ENCODE results near the gene FASTKD1.
"Not testable (repeated sequence)": the region's sequence is repeated elsewhere in the genome, so short reads cannot be mapped to it uniquely, and the experiment has no call there.

The FASTKD1 gene, protein sequence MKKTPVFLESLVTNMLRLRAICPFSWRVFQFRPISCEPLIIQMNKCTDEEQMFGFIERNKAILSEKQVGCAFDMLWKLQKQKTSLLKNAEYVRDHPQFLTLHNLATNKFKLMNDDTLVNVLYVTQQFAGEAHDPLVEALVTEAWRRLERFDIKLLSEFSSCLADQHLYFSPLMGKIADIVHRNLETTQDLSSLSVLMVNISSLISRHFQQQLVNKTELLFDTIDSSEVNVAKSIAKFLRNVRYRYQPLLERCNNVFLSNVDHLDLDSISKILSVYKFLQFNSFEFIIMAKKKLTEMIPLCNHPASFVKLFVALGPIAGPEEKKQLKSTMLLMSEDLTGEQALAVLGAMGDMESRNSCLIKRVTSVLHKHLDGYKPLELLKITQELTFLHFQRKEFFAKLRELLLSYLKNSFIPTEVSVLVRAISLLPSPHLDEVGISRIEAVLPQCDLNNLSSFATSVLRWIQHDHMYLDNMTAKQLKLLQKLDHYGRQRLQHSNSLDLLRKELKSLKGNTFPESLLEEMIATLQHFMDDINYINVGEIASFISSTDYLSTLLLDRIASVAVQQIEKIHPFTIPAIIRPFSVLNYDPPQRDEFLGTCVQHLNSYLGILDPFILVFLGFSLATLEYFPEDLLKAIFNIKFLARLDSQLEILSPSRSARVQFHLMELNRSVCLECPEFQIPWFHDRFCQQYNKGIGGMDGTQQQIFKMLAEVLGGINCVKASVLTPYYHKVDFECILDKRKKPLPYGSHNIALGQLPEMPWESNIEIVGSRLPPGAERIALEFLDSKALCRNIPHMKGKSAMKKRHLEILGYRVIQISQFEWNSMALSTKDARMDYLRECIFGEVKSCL

DNA sequence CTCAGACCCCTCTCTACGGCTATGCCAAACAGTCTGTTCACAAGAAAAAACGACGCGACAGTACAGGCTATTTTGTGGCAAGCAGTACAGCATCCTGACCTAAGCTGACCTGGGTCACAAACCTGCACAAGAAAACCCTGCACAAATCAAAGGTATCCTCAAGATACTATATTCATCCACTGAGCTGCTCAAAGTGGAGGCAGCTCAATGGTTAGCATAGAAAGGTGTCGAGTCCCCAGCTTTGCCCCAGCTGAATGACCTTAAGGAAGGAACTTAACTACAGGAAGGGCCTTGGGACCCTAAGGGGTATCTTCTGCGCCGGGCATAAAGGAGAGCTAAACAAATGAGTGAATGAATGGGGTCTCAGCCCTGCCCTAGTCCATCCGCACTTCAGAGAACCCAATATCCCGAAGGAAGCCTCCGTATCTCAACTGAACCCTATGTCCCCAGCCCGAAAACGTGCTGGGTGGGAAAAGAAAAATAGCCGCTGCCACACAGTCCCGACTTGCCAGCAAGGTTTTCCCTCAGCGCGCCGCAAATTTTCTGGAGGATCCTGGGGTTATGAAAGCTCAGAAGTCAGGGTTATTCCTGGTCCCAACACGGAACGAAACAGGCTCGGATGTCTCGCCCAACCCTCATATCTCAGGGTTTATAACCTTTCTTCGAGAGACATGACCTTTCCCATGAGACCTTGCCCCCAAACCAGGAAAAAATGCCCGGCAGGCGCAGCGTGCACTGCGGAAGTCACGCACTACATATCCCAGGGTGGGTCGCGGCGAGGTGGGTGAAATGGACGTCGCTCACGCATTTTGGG, at the start of gene FASTKD1:
Gene FASTKD1, minus strand, starts transcription at position 706 of the 814 bp plus-strand sequence. CDS start 1,836 bp downstream, outside the sequence.
- DNase-seq: peak; percentile 84 to 85

DNA sequence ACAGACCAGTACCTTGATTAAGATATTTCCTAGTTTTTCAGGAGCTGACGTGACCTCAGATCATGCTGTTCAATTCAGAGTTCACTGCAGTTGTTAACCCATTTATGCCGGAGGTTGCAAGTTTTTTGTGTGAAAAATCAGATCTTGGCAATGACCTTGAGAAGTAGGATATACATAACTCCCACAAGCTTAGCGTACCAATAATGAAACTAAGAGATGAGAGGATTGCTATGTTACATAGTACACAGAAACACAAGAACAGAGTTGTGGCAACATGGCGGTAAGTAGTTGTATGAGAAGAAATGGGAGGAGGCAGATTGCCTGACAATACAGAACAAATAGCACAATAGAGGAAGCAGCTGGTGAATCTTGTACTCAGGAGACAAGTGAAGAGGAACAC, 49.6 kb upstream of the FASTKD1 start:
- no peak for DNase-seq

DNA sequence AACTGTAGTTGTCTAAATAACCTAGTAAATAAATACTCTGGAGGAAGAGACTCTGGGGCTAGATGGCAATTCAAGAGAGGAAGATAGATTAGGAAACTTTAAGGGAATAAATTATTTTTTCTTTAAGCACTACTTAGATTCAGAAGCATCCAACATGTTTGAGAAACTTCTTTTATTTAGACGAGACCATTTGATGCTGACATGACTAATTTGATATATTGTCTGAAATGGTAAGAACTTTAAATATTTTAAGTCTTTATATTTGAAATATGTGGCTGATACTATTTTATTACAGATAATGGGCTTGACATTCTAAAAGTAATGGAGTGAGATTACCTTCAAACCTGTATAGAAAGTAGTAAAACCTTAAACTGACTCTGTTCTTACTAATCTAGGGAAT, 46.8 kb upstream of the FASTKD1 start:
- no peak for DNase-seq

DNA sequence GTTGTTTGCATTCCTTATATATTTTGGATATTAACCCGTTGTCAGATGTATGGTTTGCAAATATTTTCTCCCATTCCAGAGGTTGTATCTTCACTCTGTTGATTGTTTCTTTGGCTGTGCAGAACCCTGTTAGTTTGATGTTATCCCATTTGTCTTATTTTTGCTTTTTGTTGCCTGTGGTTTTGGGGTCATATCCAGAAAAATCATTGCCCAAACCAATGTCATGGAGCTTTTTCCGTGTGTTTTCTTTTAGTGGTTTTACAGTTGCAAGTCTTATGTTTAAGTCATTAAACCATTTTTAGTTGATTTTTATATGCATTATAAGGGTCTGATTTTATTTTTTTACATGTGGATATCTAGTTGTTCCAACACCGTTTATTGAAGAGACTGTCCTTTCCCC, 46.3 kb upstream of the FASTKD1 start:
- no peak for DNase-seq

DNA sequence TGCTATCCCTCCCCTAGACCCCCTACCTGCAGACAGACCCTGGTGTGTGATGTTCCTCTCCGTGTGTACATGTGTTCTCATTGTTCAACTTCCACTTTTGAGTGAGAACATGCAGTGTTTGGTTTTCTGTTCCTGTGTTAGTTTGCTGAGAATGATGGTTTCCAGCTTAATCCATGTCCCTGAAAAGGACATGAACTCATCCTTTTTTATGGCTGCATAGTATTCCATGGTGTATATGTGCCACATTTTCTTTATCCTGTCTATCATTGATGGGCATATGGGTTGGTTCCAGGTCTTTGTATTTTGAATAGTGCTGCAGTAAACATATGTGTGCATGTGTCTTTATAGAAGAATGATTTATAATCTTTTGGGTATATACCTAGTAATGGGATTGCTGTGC, 42.3 kb upstream of the FASTKD1 start:
- DNase-seq: not testable (repeated sequence)

DNA sequence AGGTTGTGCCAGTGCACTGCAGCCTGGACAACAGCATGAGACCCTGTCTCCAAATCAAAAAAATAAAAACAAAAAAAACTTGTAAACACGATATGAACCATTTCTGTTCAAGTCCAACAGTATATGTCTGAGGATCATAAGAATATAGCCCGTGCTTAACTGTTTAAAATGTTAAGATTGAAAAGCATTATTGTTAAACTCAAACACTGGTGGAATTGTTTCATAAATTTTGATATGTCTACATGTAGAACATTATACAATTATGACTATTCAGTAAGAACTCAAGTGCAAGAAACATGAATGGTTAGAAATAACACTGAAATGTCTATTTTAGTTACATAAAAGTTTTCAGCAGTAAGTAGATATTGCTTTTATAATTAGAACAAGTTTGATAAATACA, 40.2 kb upstream of the FASTKD1 start:
- no peak for DNase-seq

DNA sequence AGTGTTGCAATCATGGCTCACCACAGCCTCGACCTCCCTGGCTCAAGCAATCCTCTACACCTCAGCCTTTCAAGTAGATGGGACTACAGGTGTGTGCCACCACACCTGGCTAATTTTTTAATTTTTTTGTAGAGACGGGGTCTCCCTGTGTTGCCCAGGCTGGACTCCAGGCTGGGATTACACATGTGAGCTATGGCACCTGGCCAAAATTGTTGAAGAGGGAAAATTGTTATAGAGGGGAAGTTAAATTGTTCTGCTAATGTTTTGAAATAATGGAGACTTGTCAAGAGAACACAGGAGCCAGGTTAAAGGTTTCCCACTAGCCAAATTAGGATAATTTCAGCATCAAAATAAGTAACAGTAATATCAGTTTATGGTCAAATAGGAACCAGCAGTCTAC, 35.6 kb upstream of the FASTKD1 start:
- no peak for DNase-seq

DNA sequence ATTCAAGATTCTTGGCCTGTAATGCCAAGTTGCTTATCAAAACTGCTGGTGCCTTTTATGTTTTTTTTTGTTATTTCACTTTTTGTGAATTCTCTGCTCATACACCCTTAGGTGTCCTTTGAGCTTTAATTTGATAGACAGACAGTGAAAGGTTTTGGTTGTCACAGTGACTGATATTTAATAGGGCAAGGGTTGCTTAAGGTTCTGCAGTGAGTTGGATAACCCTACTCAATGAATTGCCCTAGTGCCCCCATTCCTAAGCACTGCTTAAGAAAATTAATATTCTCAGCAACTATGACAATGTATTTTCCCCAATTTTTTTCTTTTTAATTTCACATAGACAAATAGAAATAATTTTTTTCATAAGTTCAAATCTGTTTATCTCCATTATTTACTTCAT, 25.9 kb upstream of the FASTKD1 start:
- DNase-seq: no peak

DNA sequence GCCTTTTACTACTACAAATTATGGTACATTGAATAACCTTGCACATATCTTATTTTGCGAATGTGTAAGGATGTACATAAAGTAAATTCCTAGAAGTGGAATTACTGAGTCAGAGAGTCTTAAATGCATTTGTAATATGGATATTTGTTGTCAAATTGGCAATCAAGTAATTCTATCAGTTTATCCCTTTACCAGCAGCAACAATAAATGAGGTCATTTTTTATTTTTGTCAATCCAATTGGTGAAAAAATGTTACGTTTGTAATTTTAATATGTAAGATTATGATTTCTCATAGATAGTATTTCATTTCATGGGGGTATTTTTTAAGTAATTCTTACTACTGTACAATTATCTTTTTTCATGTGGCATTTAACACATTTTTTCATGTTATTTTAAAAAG, 25.3 kb upstream of the FASTKD1 start:
- no peak for DNase-seq

DNA sequence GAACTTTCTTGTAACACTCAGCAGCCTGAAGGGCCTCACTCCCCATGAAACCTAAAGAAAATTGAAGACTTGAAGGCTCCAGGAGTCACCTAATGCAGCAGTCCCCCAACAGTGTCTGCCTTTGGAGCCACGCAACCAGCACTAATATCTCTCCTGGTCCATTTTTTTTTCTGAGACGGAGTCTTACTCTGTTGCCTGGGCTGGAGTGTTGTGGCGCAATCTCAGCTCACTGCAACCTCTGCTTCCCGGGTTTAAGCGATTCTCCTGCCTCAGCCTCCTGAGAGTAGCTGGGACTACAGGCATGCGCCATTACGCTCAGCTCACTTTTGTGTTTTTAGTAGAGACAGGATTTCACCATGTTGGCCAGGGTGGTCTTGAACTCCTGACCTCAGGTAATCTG, 22.9 kb upstream of the FASTKD1 start:
- not testable (repeated sequence) for DNase-seq

DNA sequence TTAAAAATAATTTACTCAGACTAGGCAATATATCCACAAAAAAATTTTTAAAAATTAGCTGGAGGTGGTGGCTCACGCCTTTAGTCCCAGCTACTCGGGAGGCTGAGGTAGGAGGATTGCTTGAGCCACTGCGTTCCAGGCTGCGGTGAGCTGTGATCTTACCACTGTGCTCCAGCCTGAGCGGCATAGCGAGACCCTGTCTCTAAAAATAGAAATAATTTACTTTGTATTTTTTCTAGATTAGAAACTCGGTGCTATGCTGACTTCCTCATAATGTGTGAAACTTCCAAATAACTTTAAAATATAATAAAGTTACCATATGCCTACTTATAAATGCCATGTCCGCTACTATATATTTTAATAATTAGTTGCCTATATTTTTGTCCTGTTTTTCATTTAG, 17.1 kb upstream of the FASTKD1 start:
- no peak for DNase-seq

DNA sequence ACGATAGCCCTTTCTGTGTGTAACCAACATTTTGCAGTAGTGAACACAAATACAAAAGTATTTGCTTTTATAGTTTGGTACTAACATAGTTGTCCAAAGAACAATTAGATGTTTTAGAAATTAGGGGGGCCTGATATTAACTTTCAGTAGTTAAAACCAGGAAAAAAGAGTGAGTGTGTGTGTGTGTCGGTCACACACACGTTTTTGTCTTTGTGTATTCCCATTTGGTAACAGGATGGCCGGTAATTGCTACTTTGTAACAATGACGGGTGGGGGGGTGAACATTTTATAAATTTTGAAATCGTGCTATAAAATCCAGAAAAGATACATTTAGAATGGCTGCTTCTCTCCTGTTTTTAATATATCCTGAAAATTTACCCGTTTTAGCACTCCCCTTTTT, 12.0 kb upstream of the FASTKD1 start:
- DNase-seq: no peak

DNA sequence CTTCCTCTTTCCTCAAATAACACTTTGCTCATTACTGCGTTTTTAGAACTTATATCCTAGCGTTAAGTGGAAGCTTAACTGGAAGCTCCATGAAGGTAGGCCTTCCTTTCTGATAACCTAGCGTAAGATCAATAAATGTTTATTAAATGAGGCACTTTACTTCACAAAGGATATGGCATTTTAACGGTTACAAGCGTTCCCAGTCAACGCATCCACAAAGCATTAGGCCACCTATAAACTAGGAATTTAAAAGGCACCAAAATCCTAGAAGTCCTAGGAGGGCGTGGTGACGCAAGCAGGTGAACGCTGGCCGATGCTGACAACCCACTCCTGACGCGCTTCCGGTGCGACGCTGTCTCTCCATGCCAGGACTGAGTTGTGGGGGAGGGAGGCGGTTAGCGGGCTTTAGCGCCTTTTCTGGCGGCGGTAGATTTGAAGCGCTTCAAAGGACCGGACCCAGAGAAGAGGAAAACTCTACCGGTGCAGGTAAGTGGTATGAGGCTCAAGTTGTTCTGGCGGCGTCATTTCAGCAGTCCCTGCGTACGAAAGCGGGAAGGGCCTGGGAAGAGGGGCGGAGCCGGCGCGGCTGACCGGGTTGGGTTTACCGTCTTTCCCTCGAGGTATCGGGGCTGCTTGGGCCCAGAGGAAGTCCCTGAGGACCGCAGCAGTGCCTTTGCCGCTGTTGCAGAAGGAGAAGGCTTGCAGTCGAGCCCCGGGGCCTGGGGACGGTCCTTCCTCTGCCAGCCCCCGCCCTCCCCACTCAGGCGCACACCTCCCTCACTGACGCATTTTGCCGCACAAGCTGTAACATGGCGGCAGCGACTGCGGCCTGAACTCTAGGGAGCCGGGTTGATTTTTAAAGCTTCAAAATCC, 10.6 kb upstream of the FASTKD1 start, which contains the start of gene PPIG:
Gene PPIG, plus strand, starts transcription at position 347 of the 873 bp plus-strand sequence. CDS start 19,691 bp downstream, outside the sequence.
- DNase-seq: peak; percentile 81 to 84

DNA sequence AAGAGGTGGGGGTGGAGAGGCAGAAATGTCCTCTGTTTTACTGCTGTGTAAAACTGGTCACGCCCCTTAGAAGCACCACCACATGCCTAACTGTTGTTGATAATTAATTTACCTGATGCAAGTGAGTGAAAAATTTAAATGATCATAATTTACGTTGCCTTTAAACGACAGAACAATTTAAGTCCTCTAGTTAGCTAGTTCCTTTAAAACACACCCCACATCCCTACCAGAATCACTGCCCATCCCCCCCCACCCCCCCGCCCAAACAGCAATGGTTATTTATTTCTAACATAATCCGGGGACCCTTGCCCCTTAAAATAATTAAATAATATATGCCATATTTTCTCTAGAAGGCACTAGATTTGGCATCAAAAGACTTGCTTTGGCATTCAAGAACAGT, 9.9 kb upstream of the FASTKD1 start:
- DNase-seq: no peak

DNA sequence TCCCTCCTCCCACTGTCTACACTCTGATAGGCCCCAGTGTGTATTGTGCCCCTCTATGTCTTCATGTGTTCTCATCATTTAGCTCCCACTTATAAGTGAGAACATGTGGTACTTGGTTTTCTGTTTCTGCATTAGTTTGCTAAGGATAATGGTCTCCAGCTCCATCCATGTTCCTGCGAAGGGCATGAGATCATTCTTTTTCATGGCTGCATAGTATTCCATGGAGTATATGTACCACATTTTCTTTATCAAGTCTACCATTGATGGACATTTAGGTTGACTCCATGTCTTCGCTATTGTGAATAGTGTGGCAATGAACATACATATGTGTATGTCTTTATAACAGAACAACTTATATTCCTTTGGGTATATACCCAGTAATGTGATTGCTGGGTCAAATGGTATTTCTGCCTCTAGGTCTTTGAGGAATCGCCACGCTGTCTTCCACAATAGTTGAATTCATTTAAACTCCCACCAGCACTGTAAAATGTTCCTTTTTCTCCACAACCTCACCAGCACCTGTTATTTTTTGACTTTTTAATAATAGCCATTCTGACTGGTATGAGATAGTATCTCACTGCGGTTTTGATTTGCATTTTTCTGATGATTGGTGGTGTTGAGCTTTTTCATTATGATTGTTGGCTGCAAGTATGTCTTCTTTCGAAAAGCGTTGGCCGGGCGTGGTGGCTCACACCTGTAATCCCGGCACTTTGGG, 9.0 kb upstream of the FASTKD1 start:
- not testable (repeated sequence) for DNase-seq

DNA sequence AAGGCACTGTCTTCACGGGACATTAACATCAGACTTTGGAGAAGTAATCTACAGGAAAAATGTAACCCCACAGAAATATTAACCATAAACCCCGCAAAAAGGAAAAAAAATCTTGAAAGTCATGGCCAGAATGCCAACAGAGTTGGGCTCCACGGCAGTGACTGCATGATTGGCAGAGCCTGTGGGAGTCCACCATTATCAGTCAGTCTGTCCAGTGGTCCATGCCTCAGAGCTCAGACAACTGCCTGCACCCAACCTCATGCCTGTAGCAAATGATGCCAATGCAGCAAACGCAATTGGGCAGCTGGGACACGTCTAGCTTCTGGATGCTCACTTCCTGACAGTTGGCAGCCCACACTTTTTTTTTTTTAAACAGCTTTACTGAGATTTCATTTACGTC, 5.4 kb upstream of the FASTKD1 start:
- no peak for DNase-seq

DNA sequence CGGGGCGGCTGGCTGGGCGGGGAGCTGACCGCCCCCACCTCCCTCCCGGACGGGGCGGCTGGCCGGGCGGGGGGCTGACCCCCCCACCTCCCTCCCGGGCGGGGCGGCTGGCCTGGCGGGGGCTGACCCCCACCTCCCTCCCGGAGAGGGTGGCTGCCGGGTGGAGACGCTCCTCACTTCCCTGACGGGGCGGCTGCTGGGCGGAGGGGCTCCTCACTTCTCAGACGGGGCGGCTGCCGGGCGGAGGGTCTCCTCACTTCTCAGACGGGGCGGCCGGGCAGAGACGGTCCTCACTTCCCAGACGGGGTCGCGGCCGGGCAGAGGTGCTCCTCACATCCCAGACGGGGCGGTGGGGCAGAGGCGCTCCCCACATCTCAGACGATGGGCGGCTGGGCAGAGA, 1.6 kb upstream of the FASTKD1 start:
- not testable (repeated sequence) for DNase-seq

DNA sequence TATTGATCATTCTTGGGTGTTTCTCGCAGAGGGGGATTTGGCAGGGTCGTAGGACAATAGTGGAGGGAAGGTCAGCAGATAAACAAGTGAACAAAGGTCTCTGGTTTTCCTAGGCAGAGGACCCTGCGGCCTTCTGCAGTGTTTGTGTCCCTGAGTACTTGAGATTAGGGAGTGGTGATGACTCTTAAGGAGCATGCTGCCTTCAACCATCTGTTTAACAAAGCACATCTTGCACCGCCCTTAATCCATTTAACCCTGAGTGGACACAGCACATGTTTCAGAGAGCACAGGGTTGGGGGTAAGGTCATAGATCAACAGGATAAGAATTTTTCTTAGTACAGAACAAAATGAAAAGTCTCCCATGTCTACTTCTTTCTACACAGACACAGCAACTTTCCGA, 874 bp upstream of the FASTKD1 start:
- not testable (repeated sequence) for DNase-seq

DNA sequence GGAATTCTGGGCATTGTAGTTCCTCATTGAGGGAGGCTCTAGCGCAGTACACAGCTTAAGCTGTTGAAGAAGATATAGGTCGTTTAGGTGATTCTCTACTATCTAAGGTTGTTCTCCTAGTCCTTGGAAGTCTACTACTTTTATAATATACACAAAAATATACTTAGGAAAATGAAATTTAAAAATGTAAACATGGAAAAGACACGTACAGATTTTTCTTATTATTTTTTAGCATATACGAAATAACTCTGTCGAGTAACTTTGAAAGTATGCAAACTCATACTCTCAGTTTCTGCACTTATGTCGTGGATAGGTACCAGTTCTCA, 272 bp upstream of the FASTKD1 start:
- DNase-seq: no peak

DNA sequence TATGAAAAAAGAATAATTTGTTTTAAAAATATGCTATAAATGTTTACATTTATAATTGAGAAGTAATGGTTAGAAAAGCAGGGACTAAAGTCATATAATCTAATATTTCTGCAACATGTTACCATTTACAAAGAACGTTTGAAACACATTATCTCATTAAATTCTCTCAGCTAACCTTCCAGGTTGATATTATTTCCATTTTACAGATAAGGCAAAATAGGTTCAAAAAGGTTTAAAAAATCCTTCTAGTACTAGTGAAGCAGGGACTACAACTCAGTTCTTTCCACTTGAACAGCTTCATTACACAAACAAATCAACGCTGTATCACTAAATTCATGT, 875 bp downstream of the FASTKD1 start:
- no peak for DNase-seq

DNA sequence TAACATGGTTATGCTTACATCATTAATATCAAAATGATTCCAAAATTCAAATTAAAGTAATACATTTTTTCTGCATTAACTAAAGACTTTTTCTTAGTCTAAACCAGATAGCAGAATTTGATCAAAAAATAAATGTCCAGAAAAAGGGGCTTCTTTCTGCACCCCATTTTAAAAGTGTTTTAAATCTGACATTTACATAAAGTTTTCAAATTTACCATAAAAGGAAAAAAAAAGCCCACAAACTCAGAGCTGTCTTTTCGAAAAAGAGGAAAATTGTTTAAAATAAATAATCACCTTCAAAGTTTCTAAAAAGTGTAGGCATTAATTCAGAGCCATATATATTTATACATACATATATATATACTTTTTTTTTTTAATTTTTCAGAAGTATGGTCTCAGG, 1.5 kb downstream of the FASTKD1 start:
- DNase-seq: no peak

DNA sequence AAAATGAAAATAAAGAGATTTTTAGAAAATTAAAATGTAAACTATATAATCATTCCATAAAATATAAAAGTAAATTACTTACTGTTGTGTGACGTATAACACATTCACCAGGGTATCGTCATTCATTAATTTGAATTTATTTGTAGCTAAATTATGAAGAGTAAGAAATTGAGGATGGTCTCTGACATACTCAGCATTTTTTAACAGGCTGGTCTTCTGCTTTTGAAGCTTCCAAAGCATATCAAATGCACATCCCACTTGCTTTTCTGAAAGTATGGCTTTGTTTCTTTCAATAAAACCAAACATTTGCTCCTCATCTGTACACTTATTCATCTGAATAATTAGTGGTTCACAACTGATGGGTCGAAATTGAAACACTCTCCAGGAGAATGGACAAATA, 2.1 kb downstream of the FASTKD1 start:
- no peak for DNase-seq

Measured in activated CD4-positive, alpha-beta T cell treated with anti-CD3 and anti-CD28 coated beads, Interleukin-2, amount 50 U/mL, for 4 hours (primary cell).